Stimulated activated CD4-positive, alpha-beta T cell treated with anti-CD3 and anti-CD28 coated beads, Interleukin-4, amount 100 ng/mL, for 24 hours (primary cell): Measurements from ENCODE around the gene UBE2H.
"Not testable (repeated sequence)": the region's sequence is repeated elsewhere in the genome, so short reads cannot be mapped to it uniquely, and the experiment has no call there.

Experiments used
- DNase-seq: peaks from one replicate; pipeline ENCODE4 v3.0.0-alpha.2; 2020

UBE2H gene

DNA sequence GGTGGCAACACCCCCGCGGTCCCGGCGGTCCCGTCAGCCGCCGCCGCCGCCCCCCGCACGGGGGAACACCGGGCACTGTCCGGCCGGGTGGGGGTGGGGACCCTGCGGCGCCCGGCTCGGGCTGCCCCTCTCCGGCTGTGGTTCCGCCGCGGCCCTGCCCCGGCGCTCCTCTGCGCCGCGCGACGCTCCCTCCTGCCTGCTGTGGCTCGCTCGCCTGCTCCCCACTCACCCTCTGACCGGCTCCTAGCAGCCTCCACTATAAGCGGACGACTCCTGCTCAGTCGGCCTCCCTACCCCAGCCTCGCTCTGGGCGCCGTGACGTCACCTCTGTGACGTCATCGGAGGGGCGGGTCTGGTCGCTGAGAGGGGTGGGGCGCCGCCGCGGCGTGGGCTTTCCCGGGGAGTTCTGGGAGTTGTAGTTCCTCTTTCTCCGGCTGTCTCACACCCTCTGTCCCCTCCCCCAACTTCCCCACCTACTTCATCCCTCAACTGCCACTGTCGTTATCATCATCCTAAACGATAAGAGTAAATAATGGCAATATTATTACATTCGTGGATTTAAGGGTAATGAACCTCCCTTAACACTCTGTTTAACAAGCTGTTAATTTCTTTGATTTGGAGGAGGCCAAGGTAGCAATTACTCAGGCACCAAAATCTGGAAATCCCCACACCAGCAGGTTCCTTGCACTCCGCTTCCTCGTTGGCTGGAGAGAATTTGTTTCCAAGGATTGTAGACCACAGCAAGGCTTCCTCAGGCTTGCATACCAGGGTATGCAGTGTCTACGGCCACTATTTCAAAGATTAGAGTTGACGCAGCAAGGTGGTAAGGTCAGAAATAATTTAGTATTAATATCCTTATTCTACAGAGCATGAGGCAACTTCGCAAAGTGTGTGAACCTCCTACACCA lies at the start of gene UBE2H:
UBE2H (minus strand) TSS at position 308 of the 908 bp plus-strand sequence. CDS start 405 bp downstream, outside the sequence.
- DNase-seq = peak; percentile 90

DNA sequence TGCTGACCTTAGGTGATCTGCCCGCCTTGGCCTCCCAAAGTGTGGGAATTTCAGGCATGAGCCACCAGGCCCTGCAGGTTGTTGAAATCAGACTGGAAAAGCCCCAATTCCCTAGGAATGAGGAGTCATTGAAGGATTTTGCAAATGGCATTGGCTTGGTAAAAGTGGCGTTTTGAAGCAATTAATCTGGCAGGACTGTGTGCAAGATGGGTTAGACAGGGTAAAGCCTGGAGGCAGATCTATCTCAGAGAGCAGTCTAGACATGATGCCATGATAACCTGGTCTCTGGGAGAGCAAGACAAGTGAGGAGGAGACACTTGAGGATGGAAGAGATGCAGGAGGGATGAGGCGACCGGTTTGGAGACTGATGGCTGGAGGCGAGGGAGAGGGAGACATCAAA lies 45.7 kb upstream of the UBE2H start:
- no peak for DNase-seq

DNA sequence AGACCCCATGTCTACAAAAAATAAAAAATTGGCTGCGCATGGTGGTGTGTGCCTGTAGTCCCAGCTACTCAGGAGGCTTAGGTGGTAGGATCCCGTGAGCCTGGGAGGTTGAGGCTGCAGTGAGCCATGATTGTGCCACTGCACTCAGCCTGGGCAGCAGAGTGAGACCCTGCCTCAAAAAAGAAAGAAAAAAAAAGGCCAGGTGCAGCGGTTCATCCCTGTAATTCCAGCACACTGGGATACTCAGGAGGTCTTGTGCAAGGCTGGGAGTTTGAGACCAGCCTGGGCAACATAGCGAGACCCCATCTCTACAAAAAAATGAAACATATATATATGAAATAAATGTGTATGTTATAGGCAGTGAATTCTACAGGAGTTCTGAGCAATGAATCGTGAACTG lies 44.5 kb upstream of the UBE2H start:
- no peak for DNase-seq

DNA sequence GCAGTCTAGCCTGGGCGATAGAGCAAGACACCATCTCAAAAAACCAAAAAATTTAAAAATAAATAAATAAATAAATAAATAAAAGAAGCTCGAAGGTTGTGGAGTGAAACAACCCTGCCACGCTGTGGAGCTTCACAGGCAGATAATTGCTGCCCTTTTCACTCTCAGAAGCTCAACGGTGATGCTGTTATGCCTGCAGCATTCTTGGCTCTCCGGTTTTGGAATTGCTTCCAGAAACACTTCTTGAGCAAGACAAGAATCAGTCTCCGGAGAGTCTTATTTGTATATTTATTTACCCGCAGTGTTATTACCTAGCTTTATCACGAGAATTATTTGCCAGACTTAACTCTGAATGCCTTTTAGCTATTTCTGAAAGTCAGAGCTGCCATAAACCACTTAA lies 40.5 kb upstream of the UBE2H start:
- DNase-seq = no peak

DNA sequence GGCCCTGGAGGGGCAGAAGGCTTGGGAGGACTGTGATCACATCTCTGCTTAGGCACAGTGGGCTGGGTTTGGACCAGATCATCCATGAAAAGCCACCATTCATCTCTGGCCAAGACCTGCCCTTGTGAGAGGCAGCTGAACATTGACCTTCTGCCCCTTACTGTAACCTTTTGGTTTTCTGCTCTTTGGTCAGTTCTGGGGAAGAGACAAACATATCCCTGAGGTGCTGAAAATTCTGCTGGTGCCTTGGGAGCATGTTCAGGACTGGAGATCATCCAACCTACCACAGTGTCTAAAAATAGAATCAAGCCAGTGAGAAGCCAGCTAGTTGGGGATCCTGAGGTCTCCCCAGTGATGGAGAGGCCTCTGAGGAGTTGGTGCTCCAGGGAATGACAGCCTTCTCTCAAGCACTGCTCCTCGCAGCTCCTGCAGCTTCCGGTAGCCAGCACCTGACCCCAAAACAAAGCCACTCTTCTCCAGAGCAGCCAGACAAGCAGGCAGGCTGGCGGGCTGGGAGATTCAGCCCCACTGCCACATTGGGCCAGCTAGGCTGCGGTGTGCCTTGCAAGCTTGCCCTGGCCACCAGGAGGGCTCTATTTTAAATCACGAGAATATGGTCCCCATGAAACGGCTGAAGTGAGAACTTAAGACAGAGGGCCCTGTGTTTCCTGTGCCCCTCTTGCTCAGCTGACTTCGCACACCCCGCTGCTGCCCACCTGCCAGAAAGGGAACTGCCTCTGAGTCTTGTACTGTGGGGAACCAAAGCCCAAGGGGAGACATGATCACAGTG lies 37.8 kb upstream of the UBE2H start:
- DNase-seq = no peak

DNA sequence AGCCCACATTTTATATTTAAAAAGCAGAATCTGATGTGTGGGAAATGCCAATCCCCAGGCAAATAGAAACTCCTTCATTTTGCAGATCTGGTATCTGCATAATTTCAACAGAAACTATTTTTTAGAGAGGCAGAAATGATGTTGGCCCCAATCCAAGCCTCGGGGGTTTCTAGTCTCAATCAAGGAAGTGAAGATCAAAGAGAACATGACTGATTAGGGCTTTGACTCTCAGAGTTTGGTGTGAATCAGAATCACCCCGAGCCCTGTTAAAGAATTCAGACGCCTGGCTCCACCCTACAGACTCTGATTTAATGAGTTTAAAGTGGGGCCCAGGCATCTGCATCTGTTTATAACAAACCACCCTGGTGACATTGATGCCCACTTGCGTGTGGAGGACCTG lies 36.7 kb upstream of the UBE2H start:
- peak; percentile 65 for DNase-seq

DNA sequence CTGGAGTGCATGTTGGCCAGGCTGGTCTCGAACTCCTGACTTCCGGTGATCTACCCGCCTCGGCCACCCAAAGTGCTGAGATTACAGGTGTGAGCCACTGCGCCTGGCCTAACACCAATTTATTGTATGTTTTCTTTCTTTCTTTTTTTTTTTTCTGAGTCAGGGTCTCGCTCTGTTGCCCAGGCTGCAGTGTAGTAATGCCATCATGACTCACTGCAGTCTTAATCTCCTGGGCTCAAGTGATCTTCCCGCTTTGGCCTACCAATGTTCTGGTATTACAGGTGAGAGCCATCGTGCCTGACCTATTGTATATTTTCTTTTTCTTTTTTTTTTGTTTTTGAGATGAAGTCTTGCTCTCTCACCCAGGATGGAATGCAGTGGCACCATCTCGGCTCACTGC lies 33.8 kb upstream of the UBE2H start:
- no peak for DNase-seq

DNA sequence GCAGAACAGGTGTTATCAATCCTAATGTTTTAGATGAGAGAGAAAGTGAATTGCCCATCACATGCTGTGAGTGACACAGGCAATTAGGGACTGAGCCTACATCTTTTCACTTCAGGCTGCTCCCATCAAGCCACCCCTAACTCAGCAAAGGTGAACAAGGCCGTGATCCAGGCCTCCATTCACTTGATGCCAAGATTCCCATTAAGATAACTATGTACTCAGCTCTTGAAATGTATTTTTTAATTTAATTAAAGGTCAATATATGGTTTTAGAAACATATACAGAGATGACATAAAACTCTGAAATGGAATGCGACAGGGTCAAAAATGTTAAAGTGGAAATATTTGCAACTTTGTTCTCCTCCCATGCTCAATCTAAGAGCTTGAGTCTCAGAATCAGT lies 27.9 kb upstream of the UBE2H start:
- DNase-seq = no peak

DNA sequence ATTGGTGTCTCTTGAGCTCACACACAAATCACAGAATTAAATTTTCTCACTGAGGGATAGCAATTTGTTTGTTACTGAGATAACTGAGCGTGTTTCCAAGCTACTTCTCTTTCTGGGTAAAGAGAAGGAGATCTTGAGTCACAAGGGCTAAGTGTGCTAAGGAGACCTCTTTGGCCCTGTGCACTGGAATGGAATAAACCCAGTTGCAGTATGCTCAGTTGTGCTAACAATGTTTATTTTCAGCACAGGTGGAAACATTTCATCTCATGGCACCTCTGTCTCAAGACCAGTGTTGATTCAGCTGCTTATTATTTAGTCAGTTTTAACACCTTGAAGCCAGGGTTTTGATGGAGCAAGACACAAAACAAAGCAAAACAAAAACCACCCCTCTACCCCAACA lies 22.5 kb upstream of the UBE2H start:
- no peak for DNase-seq

DNA sequence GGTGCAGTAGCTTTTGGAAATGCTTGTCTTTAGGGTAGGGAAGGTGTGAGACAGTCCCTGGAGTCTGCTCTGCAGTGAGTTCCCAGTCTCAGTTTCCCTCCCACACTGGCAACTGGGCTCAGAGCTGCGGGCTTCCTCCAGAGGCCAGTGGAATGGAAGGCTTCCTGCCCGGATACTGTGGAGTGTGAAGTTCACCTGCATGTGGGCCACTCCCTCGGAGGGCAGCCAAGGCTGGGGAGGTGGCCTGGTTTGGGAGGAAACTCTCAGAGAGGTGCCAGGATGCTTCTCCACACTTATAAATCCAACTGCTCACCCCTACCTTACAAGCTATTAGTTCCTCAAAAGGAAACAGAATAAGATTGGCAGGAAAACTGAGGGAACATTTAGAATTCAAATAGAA lies 18.1 kb upstream of the UBE2H start:
- no peak for DNase-seq

DNA sequence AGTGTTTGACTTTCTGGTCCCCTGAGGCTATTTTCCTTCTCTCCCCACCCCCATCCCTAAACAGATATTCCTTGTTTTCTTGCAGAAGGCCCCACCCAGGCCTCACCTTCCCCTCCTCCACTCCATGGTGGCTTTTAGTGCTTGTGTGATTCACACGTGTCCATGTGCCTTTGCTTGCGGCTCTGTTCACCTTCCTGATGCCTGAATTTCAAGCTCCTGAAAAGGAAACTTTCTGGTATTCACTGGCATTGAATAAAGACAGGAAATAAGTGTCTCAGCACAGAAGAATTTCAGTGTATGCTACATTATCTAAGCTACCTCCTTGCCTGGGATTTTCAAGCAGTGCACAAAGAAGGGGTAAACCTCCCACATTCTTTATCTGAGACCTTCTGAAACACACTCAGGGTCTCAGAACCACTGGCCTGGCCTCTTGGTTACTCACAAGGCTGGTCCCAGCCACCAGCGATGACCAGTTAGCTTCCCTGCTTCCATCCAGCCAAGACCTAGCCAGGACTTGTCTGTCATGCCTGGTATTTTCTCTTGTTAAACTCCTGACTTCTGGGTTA lies 17.2 kb upstream of the UBE2H start:
- no peak for DNase-seq

DNA sequence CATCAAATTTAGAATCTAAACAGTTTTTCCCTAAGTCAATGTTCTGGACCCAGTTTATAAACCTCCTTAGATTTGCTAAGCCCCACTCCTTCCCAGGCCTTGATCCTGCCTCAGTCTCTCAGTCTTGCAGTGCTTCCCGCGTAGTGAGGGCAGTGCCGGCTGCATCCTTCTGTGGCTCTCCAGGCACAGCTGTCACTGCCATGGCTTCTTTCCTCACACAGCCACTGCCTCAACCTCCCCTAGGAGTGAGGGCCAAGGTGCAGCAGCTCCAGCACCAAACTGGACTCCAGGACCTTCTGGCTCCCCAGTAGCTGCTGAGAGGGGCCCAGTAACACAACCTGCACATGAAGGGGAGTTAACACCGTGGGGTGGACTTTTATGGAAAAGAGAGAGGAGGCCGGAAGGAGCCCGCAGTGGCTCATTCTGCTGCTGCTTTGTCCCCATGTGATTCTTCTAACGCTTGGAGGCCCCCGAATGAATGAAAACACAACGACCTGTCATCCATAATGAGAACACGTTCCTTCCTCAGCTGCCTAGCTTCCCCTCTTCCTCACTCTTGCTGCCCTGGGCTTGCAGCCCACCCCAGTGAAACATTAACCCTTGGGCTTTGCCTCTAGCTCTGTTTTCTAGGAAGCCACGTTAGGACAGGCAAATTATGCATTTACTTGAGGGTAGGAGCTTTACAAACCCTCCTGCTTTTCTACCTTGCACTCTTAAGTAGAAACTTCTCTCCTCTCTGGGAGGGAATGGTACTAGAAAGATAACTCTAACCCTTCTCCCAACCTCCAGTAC lies 16.0 kb upstream of the UBE2H start:
- DNase-seq = no peak

DNA sequence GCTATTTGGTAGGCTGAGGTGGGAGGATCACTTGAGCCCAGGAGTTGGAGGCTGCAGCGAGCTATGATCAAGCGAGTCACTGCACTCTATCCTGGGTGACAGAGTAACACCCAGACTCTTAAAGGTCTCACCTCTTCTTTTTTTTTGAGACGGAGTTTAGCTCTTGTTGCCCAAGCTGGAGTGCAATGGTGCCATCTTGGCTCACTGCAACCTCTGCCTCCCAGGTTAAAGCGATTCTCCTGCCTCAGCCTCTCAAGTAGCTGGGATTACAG lies 7.4 kb upstream of the UBE2H start:
- DNase-seq = not testable (repeated sequence)

DNA sequence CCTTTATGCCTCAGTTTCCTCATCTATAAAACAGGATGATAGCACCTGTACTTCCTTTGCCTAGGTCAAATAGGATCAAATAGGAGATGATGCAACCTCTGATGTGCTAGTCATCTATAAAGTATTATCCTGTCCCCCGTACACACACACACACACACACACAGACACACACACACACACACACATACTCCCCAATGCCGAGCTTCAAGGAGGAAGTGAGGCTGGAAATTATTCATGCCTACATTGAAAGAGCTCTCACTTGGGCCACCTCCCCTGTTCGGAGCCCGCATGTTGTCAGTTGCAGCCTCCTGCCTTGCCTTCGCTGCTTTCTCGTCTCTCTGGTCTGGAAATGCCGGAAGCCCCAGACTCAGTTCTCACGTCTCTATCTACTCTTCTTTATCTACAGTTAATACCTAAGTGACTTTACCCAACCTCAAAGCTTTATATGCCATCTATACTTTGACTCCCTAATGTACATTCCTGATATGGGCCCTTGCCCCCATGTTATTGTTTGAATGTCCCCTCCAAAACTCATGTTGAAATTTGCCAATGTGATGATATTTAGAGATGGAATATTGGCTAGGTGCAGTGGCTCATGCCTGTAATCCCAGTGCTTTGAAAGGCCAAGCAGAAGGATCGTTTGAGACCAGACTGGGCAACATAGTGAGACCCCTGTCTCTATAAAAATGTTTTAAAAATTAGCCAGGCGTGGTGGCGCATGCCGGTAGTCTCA lies 6.9 kb upstream of the UBE2H start:
- DNase-seq = no peak

DNA sequence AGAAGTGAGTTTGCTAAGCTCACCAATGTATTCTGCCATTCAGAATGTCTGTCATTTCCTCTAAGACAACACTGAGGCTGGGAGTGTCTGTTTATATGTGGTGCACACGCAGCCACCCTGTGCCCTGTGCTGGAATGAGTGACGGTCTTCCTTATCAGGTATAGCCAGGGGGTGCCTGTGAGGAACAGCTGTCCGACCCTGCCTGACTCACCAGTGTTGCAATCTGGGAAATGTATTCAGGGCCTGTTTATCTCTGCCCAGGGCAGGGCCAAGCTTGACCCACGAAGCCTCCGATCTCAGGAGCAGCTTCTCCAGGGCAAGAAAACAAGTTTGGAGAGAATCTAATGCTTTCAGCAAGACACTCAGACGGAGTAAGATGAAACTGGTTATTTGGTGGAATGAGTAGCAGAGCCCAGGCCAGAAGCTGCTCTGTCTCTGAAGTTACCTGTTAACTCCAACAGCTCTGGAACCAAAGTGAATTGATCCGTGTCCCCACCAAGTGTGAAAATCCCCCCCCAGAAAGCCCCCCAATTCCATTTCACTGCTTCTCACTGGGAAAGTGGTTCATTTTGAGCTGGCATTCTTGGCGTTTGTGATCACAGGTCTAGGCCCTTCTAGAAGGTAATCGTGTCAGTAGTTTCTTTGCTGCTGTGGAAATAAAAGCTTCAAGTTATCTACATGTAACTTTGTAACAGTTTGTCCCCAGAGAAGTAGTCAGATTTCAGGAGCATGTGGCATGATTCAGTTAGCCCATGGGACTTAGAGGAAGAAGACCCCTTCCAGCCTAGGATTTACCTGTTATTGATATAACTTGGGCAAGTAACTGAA lies 6.1 kb upstream of the UBE2H start:
- DNase-seq = no peak

DNA sequence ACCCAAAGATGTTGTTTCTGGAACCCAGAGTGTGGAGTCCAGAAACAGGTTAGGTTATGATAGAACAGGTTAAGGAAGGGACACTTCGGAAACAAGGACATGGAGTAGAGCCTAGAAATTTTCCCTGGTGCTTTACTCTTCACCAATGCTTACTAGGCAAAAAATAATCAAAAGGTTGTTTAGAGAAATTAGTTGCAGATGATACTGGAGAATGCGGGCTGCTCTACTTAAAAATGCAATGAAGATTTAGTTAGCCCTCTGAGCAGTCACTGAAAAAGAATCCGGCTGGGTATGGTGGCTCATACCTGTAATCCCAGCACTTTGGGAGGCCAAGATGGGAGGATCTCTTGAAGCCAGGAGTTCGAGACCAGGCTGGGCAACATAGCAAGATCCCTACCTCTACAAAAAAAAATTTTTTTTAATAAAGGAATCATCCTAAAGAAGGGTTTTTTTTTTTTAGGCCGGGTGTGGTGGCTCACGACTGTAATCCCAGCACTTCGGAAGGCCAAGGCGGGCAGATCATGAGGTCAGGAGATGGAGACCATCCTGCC lies 3.3 kb upstream of the UBE2H start:
- DNase-seq = no peak

DNA sequence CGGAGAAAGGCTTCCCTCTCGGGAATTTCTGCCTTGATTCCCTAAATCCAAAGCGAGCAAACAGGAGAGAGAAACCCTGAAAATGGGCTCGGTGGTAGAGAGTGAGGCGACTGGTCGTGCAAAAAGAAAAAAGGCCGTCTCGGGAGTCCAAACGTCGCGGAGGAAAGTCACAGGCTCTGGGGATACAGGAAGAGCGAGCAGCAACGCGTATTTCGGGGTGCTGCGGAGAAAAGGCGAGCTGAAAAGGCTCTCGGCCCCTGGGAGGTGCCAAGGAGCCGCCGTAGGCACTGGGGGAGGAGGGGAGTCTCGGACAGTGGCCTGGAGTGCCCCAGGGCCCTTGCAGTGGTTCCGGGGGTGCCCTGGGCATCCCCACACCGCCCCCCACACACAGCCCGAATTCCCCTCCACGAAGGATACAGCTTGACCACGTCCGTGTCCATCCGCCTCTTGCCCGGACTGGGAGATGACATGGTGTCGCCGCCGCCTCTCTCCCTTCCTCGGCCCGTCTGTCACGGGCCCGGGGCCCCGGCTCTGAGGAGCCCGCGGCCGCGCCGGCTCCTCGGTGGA lies 591 bp downstream of the UBE2H start:
- peak; percentile 11 for DNase-seq

DNA sequence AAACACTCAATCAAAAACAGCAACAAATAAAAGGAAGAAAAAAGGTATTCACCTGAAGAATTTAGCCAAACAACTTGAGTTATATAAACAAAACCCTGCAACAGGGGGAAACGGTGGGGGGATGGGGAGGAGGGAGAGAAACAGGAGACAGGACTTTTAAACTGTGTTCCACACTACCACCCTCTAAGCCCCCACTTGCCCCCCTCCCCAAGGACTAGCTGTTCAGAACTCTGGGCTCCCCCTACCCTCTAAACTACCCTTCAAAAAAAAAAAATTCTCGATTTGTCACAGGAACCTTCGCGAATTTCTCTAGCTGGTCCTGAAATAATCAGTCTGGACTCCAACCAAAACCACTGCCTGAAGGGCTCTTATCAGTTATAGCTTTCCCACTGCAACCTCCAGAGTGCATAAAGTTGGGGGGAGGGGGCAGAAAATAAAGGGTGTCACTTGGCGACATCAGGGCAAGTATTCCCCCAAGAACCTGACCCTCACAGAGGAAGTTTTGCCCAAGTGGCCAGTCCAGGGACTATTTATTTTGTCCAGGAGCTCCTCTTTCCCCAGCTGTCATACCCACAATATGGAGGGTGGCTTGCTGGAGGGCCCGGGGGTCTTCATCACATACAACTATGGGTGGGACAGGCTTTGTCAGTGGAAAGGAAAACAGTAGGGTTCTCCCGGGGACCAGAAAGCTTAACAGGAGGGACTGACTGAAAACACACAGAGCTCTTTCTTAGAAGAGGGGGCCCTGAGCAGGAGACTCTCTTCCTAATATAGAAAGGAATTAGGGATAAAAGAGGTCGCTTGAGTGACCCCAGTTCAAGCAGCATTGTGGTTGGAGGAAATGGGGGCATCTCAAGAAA lies 1.3 kb downstream of the UBE2H start:
- DNase-seq = no peak

DNA sequence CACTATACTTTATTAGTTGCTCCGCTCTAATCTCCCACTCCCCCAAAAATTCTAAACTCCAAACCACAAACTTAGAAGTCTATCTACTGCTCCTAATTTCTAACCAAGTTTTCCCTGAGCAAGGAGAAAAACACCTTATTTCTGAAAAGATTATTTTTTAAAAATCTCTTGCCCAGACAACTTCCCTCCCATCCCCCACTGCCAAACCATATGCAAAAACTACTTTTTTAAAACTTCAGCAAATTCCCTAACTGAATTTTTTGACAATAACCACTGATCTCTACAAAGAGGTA lies 1.9 kb downstream of the UBE2H start:
- DNase-seq = no peak
